NCI-H524 treated with DMSO at 0.1 percent for 48 hours (cell line): Measurements from ENCODE around the gene MAFB.

Experiments used
- DNase-seq: peaks from one replicate; lab custom pipeline; 2025; lab: John Stamatoyannopoulos, UW

Gene MAFB

DNA sequence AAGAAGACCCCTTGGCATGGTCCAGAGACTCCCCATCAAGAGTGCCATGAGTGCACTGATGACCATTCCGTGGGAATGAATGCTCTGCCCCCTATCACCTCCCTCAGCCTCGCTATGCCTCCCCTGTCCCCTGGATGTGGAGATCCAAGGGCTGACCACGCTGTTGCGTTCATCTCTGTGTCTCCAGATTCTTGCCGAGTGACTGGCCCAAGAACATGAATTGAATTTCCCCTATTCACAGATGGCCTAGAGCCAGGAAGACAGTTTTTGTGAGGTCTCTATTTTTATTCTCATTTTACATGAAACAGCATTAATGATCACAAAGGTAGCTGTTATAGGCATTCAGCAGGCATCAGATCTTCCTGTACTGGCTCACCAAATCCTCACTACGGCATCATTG is 33.6 kb downstream of the MAFB start:
- DNase-seq: no peak

DNA sequence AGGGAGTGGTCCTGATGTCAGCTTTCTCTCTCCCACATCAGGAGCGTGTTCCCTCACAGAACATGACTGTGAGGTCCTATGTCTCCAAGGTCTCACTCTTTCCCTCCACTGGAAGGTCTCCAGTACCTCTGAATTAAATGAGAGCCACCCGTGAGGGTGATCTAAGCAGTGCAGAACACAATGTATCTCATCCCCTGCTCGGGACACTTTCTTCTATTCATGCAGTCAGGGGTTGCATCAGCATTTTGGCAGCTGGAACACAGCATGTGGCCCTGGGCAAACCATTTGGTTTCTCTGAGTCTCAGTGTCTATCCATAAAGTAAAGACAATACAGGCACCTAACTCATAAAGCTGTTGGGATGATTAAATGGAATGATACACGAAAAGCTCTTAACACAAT is 34.2 kb downstream of the MAFB start:
- no peak for DNase-seq

DNA sequence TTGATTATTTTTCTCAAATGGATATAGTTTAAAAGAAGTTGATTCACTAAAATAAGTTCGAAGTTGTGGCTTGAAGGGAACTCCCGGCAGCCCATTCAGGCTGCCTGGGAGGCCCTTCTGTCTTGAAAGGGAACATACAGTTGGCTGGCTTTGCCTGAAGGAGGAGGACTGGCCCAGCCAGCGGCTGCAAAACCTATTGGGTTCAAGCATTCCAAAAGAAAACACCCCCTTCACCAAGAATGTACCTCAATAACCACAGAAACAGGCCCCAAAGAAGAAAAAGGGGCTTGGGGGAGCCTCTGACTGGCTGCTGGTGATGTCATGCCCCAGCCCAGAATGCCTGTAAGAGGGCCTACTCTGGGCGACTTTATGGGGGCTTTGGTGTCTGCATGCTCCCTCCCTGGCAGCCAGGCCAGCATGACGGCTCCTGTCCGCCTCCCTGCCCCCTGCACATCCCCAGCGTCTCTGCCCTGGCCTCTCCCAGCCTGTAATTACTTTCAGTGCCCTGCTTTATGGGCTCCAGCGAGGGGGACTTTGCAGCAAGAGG is 36.5 kb downstream of the MAFB start:
- DNase-seq: no peak

DNA sequence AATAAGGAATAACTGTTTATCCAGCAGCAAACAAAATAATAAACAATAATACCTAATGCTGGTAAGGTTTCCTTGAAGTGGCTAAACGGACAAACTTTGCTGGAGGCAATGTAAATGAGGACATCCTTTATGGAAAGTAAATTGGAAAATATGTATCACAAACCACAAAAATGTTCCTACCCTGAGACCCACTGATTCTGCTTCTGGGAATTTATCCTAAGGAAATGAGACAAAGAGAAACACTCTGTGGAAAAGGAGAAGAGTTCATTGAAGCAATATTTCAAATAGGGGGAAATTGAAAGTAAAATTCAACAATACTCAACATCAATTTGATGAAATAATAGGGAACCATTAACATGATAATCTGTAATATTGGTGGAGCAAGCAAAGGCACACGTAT is 37.9 kb downstream of the MAFB start:
- no peak for DNase-seq

DNA sequence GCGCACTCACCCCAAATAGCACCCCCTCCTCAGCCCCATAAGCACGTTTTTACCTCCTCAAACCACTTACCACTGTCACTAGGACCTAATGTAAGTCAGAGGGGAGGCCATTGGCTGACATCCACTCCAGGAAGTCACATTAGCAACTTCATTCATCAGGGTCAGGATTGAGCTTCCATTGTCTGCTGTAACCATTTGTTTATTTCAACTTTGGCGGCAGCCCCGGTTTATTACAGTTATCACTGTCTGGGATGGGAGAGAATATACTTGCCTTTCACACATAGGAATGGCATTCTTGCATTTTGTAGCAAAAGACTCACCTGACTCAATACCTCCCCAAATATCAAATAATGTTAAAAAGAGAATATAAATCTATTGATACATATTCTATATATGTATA is 38.3 kb downstream of the MAFB start:
- no peak for DNase-seq

DNA sequence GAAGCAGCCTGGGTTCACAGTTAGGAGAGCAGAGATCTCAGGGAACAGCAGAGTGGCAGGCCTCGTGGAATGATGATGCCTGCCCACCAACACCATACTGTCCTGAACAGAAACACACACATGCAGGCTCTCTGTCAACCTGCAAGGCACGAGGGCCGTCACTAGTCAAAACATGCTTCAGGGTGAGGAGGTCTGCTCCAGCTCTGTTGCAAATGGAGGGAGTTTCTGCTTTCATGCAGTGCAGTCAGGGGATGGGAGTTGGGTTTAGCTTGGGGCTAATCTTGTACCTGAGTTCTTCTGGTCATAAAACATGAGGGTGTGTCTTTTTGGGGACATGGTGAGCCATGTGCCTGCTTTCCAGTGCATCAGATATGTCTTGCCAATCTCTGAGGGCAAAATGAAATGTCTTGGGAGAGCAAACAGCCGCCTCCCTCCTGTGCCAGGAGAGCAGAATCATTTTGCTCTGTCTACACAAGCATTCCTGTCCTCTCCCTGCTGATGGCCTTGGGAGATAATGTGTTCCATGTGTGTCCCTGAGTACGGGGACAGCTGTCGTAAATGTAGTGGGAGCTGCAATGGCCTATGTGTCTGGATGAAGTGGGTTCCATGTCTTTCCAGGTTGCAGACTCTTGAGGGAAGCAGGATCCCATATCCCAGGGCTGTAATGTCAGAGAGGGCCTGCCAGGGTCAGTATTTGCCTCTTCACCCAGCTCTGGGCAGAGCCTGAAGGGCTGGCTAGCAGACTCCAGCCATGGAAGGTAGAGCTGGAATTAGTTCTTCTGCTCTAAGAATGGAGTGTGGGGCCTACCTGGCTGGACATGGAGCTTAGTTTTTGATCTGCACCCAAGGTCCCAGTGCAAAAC is 40.6 kb downstream of the MAFB start:
- DNase-seq: no peak

DNA sequence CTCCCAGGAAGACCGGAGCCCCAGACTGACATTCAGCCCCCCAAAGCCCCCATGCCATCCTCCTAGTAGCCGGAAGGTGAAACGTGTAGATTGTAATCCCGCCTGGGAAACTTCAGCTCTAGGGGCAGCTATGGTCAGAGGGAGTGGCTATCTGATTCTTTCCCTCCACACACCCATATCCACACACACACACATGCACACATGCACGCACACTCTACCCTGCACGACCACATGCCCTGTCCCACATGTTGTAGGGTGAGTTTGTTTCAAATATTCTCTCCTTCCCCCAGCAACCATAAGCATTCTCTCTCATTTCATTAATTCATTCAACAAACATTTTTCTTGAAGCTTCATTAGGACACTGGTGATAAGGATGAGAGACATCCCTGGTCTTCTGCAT is 42.2 kb downstream of the MAFB start:
- DNase-seq: no peak

DNA sequence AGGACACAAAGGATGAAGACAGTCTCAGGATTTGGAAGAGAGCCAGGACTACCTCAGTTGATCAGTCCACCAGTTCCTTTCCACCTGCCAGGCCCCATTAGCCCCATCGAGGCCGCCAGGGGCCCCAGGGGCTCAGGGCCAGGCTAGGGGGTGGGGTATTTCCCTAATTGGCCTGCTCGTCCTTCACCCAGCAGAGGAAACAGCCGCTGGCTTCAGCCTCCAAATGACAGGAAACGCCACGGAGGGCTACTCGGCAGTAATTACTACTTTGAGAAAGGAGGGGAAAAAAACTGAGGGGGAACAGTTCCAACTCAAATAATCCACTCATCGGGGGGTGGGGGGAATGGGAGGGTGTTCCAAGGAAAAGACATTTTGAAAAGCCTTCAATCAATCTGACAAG is 42.7 kb downstream of the MAFB start:
- no peak for DNase-seq

DNA sequence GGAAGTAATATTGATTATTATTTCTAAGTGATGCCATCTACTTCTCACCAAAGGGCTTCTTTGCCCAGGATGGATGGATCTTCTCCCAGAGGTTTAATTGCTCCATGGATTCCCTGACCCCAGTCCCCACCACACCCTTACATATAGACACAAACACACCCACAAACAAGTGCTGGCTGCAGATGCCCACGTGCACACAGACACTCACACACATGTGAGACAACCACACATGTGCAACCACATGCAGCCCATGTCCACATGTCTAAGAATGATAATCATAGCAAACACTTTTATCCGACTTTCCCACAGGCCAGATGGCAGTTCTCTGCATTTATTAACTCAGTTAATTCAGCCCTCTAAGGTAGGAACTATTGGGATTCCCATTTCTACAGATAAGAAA is 44.2 kb downstream of the MAFB start:
- DNase-seq: no peak

DNA sequence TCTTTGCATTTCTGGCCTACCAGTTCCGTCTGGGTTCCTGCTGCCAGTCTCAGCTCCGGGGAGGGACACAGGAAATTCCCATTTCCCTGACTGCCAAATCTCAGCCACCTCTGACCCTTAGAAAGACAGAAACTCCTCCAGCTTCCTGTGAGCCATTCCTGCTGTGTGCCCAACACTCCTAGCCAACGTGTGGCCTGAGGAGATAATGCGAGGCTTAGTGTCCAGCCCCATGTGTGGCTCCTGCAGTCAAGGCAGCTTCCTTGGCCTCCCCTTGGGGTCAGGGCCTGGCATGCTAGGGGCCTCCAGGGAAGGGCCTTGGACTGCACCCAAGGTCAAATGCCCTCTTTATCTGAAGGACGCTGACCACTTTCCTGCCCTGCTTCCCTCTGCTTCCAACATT is 45.1 kb downstream of the MAFB start:
- DNase-seq: no peak

DNA sequence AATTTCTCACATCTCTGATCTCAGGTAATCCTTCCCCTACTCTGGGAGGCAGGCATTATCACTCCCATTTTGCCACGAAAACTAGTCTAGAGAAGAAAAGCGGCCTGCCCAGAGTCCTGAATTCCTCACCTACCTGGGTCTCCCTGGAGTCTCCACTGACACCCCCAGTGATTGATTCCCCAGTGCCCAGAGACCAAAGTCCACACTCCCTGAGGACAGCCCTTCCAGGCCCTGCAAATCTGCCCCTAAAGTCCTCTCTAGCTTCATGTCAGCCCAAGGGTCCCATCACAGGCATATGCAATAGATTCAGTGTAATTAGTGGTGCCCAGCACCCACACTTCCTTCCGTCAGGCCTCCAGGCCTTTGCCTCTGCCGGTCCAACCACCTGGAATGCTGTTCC is 47.2 kb downstream of the MAFB start:
- no peak for DNase-seq

DNA sequence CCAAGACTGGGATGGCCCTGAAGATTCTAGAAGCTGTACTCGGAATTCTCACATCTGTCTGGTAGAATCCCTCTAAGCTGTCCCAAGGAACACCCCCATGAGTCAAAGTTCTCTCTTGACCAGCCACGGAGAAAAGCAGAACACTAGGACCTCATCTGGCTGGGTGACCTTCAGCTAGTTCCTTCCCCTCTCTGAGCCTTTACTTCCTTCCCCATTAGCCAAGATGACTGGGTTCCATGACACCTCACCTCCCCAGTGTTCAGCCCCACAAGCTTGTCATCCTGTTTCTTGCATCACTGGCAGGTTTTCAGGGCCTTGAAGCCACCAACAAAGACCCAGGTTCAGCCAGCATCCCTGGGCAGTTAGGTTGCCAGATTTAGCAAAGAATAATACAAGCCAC is 47.8 kb downstream of the MAFB start:
- no peak for DNase-seq

DNA sequence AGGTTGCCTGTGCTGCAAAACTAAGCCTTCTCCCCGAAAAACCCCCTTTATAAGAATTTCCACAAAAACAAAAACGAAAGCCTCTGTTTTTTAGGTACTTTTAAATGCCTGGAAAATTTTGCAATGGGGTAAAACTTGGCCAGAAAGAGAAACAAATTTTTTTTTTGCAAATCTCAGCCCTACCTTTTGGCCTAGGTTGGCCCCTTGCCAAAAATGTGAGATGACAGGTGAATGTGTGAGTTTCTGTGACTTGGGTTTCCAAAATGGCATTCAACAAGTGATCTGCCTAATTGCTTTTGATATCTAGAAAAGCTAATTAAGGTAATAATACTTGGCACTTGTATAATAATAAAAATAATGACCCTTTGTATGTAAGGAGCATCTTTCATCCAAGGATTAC is 48.4 kb downstream of the MAFB start:
- DNase-seq: no peak

DNA sequence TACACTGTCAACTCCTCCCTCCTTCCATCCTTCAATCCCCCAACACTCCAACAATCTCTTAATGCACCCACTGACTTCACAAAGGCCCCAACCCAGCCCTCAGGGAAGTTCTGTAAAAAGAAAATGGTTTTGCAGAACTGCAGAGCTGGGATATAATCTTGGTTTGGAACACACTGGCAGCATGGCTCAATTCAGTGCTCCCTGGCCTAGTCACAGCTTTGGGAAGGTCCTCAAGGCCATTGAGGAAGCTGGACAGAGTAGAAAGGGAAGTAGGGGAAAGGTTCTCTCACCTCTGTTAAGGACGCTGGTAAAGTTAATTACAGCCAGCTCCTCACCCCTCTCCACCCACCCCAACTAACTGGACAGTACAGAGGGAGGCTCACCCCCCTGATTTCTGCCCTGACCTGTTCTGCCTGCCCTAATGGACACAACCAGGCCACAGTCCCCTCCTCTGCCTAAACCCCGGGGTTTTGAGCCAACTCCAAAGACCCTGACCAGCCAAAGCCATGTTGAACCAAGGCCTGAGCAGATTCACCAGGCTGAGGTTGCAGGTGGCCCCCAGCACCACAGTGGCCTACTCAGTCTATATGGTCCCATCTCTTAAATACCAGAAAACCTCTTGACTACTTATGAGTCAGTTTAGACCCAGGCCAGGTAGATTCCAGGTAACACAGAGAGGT is 49.2 kb downstream of the MAFB start:
- DNase-seq: no peak

DNA sequence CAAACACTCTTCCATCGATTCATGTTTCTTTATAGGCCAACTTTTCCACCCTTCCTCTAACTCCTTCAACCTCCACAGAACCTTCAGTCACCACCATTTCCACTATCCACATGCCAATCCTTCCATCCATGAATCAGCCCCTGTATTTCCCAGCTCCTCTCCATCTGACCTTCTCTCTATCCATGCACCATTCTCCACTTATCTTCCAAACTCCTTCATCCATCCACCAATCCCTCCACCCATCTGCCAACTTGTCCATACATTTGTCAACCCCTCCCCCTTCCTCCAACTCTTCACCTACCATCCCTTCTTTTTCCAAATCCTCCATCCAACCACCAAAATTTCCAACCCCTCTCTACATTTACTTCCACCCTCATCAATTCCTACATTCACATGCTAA is 49.9 kb downstream of the MAFB start:
- no peak for DNase-seq

DNA sequence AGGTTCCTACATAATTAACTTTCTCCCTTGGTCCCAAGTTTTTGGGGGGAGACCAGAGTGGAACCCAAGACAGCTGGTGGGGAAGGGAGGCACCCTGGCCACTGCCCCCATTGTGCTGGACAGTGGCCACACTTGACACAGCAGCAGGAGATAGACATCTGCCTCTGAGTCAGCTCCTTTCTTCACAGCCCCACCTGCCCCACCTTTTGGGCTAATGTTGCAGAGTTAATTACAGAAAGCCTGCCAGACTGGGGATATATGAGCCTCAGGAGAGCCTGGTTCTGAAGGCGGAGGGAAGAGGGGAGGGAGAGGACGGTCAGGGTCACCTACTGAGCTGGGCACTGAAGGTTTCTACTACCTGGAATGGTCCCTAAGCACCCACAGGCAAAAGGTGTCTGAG is 50.6 kb downstream of the MAFB start:
- DNase-seq: no peak

DNA sequence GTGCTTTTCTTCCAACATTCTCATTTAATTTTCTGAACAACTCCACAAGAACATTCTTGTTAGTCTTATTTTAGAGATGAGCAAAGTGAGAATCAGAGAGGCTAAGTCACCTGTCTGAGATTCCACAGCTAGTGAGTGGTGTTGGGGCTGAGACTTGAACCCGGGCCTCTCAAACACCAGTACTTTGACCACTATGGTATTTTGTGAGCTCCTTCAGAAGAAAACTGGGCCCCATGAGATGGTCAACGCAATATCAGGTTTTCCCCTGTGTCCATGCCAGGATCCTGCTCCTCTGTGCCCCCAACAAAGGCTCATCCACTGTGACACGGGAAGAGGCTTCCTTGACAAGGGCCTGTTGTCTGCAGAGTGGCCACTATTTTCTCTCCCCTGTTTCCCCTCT is 51.9 kb downstream of the MAFB start:
- DNase-seq: no peak

DNA sequence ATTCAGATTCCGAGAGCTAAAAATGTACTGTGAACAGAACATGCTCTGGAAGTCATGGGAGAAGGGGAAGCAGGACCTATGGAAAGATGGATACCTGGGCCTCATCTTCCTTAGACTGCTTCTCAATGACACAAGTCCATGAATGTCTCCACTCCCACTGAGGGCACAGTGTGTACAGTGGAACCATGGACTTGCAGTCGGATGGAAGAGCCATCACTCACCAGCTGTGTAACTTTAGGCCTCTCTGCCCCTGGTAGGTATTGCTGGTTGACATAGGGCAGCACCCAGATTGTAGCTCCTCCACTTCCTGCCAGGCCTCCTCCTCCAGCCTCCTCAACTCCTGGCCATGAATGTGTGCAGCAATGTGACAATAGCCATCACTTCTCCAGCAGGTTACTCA is 52.5 kb downstream of the MAFB start:
- DNase-seq: no peak

DNA sequence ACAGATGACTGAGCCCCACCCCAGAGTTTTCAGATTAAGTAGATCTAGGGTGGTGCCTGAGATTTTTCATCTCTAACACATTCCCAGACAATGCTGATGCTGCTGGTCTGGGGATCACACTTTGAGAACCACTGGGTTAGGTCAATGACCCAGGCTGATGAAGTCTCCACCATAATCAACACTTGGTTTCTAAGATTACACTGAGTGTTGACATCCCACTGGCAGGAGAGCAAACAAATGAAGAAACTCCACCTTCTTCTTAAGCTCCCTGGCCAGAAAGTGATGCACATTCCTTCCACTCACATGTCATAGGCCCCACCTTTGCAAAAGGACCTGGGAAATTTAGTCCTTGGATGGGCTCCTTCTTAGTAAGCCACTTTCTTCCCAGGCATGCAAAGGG is 53.1 kb downstream of the MAFB start:
- DNase-seq: no peak
